GM20000 (cell line): ENCODE results near the gene TMIGD2.
"Not testable (repeated sequence)": the region's sequence is repeated elsewhere in the genome, so short reads cannot be mapped to it uniquely, and the experiment has no call there.

ENCODE experiments used
- DNase-seq: peaks from one replicate; pipeline ENCODE4 v3.0.0; 2012; ENCODE audit warnings: low spot score
- TF ChIP-seq, protein P1 (sequence below): IDR thresholded peaks from 2 replicates; pipeline ENCODE4 v1.5.1; 2012; ENCODE audit warnings: mild to moderate bottlenecking, control low read depth; ENCODE audit errors: extremely low read depth, missing control alignments

The TMIGD2 gene, protein sequence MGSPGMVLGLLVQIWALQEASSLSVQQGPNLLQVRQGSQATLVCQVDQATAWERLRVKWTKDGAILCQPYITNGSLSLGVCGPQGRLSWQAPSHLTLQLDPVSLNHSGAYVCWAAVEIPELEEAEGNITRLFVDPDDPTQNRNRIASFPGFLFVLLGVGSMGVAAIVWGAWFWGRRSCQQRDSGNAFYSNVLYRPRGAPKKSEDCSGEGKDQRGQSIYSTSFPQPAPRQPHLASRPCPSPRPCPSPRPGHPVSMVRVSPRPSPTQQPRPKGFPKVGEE

DNA sequence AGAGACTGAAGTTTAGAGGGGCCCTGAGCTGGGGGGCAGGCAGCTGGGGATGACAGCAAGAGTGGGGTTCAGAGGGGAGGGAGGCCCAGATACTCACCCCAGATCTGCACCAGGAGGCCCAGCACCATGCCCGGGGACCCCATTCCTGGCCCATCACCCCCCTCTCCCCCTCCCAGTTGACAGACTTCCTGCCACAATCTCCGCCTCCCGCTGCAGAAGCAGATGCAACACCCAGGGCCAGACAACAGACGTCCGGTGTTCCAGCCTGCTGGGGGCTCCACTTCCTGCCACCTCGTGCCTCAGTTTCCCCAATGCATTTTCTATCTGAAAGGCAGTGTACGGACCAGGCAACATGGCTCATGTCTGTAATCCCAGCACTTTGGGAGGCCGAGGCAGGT, at the start of gene TMIGD2:
Gene TMIGD2, minus strand, starts transcription at position 147 of the 398 bp plus-strand sequence. Its CDS starts 4 bp downstream, at position 143.
- DNase-seq, result no peak

DNA sequence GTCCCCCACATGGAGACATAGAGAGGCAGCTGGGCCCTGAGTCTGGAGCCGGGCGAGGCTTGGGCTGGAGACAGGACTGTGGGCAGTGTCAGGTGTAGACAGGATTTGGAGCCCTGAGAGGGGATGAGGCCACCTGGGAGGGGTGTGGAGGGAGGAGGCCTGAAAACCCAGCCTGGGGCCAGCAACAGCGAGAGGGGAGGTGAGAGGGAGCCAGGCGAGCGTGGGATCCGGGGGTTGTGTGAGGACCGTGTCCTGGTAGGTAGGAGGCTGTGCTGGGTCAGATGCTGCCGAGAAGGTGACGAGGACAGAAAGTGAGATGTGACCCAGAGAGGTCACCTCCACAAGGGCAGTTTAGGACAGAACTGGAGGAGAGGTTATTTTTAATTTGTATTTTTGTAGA, 48.5 kb upstream of the TMIGD2 start:
- no peak for DNase-seq
- TF ChIP-seq, protein P1, sequence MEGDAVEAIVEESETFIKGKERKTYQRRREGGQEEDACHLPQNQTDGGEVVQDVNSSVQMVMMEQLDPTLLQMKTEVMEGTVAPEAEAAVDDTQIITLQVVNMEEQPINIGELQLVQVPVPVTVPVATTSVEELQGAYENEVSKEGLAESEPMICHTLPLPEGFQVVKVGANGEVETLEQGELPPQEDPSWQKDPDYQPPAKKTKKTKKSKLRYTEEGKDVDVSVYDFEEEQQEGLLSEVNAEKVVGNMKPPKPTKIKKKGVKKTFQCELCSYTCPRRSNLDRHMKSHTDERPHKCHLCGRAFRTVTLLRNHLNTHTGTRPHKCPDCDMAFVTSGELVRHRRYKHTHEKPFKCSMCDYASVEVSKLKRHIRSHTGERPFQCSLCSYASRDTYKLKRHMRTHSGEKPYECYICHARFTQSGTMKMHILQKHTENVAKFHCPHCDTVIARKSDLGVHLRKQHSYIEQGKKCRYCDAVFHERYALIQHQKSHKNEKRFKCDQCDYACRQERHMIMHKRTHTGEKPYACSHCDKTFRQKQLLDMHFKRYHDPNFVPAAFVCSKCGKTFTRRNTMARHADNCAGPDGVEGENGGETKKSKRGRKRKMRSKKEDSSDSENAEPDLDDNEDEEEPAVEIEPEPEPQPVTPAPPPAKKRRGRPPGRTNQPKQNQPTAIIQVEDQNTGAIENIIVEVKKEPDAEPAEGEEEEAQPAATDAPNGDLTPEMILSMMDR, result no peak

More for the DNA sequence above, at the start of gene TMIGD2:
- TF ChIP-seq, protein P1, result no peak

DNA sequence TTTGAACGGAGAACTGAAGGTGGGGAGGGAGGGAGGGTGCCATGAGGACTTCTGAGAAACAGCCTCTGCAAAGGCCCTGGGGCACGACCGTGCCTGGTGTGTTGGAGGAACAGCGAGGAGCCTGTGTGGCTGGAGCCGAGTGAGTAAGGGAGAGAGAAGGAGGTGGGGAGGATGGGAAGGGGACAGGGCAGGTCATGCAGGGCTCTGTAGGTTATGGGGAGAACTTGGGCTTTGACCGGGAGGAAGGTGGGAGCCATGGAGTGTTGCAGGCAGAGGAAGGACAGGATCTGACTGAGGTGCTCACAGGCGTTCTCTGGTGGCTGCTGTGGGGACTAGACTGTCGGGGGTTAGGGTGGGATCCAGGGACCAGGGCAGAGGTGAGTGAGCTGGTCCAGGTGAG, 47.9 kb upstream of the TMIGD2 start:
- TF ChIP-seq, protein P1, result no peak
- no peak for DNase-seq

DNA sequence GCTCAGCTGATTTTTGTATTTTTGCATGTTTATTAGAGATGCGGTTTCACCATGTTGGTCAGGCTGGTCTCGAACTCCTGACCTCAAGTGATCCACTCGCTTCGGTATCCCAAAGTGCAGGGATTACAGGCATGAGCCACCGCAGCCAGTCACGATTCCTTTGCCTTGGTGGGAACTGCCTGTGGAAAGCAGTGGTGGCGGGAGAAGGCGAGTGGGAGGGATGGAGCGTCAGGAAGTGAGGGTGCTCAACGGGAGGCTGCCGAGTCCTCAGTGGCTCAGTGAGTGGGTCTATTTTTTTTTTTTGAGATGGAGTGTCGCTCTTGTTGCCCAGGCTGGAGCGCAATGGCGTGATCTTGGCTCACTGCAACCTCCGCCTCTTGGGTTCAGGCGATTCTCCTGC, 47.0 kb upstream of the TMIGD2 start:
- not testable (repeated sequence) for DNase-seq

DNA sequence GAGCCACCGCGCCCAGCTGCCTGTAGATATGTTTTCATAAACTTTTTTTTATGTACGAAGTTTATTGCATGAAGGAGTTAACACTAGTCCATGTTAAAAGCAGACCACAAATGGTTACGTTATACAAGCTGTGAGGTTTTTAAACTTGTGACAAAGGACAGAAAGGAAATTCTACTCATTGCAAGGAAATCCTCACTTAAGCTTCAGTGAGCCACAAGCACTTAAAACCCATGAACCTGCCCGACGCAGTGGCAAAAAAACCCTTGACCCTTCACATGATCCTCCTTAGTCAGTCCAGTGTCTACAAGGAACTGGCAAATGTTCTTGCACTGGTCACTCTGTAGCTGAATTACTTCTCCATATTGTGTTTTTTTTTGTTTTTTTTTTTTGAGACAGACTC, 45.3 kb upstream of the TMIGD2 start:
- no peak for DNase-seq
- TF ChIP-seq, protein P1, result no peak

DNA sequence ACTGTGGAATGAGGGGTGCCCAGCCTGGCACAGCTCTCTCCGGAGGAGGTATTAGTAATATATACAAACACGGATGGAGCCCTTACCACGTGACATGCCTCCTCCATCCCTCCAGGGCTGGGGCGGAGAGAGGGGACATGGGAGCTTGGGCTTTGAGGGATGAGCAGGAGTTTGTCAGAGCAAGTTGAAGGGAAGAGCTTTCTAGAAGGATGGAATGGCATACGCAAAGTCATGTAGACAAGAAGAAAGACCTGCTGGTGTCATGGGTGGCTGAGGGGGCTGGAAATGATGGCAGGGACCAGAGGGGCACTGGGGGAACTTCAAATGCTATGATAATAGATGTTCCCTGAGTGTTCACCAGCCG, 43.8 kb upstream of the TMIGD2 start:
- DNase-seq, result no peak
- TF ChIP-seq, protein P1, result no peak

DNA sequence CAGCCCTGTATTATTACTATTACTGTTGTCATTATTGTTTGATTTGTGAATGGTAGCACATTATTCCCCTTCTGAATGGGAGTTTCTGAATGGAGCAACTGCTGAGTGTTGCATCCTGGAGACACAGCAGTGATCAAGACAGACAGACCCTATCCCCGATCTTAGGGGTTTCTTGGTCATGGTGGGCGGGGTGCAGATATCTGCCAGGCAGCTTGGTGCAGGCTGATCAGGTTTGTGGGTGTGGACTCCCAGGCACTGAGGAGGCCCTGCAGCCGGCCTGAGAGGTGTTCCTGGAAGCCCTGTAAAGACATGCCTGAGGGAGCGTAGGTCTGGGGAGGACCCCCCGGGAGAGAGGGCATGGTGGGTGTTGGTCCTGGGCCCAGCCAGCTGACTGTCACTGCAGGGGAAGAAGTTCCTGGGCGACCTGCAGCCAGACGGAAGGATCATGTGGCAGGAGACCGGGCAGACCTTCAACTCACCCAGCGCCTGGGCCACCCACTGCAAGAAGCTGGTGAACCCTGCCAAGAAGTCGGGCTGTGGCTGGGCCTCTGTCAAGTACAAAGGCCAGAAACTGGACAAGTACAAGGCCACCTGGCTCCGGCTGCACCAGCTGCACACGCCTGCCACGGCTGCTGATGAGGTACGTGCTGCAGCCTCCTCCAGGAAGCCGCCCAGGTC, 43.3 kb upstream of the TMIGD2 start:
- TF ChIP-seq, protein P1, result no peak
- DNase-seq, result no peak
